NCI-H524 treated with DMSO at 0.1 percent for 48 hours (cell line): Measurements from ENCODE around the gene MYEF2.

ENCODE experiments used
- DNase-seq: peaks from one replicate; lab custom pipeline; 2025; lab: John Stamatoyannopoulos, UW

Gene MYEF2

DNA sequence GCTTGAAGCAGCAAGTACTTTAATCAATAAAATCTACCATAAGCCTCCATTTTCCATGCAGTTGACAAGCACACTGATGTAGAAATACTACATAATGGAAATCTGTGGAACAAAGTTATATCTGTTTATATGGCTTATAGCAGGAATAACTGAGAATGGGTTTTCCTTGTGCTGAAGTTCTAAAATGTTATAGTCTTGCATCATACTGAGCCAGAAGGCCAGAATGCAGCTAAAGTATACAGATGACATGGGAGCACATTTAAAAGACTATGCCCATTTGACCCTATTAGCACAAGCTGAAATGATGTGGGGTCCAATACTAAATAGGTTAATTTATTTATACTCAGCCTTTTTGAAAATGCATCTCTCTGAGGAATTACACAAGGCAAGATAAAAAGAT lies 32.2 kb downstream of the MYEF2 start:
- no peak for DNase-seq

DNA sequence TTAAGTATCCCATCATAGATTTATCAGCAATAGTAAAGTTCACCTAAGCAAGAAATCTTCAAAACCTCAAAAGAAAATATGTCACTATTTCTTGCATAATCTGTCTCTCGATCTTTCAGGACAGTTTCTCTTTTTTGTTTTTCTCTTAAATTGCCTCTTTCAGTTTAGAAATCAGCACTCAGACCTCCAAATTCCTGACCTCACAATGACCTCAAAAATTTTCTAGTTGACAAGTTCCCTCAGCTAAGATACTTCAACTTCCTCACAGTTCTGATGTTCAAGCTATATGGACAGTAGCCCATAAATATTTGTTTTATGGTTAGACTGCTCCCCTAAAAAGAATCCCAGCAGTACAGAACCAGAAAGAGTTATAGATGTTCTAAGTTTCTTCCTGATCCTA lies 33.2 kb downstream of the MYEF2 start:
- no peak for DNase-seq

DNA sequence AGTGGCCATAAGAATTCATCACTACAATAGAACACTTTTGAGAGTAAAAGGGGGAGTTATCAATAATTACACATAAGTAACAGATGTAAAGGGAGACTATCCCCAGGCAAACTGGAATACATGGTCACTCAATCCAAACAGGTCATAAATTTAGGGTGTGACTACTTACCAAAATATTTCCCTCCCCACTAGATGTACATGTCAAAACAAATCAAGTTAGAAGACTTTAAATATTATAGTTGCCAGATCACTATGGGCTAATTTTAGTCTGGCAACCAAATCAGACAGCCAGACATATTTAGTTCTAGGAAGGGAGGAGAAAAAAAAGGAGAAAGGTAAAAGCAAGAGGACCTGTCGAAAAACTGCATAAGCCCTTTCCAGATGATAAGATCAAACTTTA lies 34.2 kb downstream of the MYEF2 start:
- DNase-seq: no peak

DNA sequence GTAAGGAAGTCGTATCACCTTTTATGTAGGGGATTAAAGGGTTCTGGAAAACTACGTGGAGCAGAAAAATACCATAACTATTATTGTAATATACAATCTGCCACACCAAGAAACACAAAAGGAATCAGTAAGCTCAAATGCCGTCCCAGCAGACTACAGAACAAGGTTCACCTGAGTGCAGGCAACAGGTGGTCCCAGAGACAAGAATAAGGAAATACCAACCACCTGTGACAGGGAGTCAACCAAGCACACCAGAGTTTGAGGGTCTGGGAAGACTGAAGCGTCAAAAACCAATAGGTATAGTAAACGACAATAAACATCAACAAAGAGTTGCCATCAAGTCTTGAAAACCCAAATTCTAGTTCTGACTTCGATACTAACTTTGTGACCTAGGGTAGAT lies 45.2 kb downstream of the MYEF2 start:
- no peak for DNase-seq

DNA sequence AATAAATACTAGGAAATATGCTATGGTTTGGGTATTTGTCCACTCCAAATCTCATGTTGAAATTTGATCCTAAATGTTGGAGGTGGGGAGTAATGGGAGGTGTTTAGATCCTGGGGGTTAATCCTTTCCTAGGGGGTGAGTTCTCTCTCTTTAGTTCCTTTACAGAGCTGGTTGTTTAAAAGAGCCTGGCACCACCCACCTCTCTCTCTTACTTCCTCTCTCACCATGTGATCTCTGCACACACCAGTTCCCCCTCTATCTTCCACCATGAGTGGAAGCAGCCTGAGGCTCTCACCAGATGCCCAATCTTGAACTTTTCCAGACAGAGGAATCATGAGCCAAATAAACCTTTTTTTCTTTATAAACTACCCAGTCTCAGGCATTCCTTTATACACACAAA lies 46.8 kb downstream of the MYEF2 start:
- DNase-seq: no peak

DNA sequence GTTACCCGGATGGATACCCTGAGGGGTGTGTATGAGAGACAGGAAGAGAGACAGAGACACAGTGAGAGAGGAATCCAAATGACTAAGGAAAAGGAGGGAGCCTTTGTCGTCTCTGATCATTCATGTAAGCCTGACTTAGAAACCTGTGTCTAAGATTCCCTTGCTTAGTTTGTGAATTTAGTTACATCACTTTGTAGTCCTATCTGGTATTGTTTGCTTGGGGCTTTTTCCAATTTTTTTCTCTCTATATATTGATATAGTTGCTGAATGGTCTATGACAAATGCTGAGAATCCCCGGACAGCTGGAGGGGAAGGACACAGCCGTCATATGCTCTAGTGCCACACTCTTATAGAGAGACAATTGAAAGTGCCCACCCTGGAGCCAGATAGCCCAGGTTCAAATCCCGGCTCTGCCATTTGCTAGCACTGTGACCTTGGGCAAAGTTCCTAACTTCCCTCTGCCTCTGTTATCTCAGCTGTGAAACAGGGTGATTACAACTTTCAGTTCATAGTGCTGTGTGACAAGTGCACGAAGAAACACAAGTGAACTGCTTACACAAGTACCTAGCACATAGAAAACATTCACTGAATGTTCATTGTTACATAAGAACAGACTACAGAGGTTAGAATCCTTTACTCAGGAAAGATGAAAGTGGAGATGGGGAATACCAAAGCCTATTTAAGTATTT lies 51.3 kb downstream of the MYEF2 start:
- no peak for DNase-seq

DNA sequence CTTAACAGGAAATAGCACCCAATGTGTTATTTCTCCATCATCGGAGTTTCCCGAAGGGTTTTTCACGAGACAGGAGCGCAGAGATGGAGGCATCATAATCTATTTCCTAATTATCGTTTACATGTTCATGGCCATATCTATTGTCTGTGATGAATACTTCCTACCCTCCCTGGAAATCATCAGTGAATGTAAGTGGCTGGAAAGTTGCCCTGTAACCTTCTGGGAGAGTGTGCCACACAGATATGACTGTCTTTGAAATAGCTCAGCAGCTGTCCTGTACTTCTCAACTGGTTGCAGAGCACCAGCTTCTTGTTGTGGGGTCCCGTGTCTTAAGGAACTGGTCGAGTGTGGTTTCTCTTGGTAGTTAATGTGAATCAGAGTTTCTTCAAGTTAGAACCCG lies 56.2 kb downstream of the MYEF2 start:
- no peak for DNase-seq

DNA sequence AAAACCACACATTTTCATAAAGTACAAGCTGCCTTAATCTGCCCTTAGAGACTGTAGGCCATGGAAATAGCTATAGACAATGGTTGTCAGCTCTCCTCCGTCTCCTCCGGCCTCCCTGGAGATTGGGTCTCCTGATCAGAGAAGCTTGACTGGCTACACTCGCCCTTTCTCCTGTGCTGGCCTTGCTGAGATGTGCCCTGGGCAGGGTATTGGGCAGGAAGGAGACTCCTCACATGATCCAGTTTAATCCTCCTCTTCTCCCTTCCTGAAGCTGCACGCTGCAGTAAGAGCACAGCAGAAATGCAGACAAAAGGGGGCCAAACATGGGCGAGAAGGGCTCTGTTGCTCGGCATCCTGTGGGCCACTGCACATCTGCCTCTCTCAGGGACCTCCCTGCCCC lies 57.4 kb downstream of the MYEF2 start, which contains the start of gene SLC24A5:
Gene SLC24A5, plus strand, starts transcription at position 246 of the 400 bp plus-strand sequence. Its CDS starts 55 bp downstream, at position 301.
- no peak for DNase-seq

DNA sequence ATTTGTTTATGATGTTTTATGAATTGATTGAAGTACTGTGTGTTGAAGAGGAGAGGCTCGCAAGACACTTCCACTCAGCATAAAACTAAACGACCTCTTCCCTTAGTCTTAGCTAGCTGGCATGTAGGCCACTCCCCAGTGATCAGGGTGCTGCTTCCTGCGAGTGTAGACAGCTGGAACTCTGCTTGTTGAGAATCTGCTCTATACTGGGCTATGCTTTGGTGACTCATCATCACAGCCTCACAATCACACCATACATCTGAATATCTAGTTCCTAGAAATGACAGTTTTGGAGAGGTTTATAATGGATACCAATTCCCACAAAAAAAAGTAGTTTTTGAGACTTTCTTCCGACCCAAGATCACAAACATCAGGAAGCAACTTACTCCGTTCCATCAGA lies 58.8 kb downstream of the MYEF2 start:
- DNase-seq: no peak

DNA sequence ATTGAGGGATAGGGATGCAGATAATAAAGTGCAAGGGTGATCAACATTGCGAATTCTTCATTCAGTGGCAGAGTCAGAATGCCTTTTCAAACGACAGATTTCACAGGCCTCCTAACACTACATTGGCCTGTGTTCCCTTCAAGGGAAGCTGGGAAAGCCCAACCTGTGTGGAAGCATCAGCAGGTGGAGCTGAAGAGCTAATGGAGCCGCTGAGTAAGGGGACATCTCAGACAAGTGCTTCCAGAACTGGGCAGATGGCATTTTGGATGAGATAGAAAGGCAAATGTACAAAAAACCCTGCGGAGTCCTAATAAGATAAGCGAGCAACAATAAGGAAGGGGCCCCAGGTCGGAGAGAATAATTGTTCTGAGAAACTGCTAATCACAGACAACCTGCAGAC lies 65.9 kb downstream of the MYEF2 start:
- DNase-seq: peak; percentile 66

DNA sequence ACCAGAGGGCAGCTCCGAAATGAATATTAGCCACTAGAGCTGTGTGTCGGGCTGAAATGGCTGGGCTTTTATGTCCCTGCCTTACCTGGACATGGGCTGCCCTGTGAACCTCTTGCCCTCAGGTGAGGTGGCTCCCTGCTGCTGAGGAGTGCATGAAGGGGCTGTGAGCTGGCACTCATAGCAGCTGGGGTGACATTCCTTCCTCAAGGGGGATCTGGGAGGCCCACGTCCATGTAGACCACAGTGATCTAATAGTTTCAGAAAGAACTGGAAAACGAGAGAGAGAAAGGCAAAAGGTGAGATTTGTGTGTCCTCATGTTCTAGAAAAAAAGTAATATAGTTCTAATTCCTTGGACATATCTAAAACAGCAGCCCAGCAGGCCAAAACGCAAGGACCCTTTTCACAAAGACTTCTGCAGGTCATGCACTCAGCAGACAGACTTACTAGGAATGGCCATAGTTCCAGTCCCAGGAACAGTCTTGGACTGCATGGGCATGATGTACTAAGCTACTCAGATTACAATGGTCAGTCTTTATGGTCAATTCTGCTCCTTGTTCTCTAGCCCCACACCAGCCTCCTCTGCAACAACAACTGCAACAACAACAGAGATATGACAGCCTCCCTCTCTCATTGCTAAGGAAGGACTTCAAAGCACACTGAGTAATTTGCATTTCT lies 68.1 kb downstream of the MYEF2 start:
- DNase-seq: no peak

DNA sequence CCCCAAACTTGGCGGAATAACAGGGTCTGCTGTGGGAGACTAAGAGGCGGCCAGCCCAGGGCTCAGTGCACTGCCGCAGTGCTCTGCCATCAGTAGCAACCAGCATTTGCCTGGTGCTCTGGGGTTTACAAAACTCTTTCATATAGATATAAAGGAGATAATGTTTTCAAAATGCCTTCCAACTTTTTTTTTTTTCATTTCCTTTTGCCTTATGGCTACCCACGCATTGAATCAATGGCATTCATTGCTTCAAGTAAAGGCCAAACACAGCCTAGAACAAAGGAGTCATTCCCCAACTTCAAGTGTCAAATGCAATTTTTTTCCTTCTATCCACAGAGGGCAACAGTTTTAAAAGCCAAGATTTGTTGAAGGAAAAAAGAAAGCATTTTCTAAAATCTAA lies 68.9 kb downstream of the MYEF2 start:
- DNase-seq: no peak

DNA sequence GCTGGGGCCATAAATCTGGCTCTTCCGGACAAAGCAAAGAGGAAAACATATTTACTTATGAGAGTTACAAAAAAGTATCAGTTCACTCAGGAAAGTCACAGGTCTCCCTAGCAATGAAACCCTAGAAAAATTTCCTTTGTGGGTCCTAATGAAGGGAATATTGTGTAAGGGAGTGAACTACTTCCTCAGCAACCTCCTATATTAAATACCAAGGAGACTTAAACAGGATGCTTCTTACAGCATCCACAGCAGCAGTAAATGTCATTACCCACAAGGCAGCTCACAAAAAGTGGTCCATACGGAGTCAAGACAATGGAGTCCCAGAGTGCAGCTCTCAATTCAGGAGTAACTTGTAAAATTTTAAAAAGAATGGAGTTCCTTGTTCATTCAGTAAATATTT lies 72.2 kb downstream of the MYEF2 start:
- DNase-seq: no peak

DNA sequence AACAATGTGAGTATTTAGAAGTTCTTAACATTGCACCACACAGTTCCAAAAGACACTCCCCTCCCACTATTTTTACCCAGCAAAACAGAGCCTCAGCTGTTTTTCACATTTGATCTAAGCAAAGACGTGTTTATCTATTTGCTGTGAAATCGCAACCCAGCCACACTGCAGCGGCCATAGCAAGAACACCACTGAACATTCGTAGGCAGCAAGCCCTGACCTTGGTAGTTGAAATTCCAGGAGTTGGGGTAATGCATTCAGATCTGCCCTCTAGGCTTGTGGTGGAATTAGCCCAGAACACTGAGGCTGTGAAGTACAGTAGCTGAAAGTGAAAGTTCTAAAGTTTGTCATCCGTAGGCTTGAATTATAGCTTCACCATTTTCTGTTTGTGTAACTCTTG lies 74.4 kb downstream of the MYEF2 start:
- no peak for DNase-seq

DNA sequence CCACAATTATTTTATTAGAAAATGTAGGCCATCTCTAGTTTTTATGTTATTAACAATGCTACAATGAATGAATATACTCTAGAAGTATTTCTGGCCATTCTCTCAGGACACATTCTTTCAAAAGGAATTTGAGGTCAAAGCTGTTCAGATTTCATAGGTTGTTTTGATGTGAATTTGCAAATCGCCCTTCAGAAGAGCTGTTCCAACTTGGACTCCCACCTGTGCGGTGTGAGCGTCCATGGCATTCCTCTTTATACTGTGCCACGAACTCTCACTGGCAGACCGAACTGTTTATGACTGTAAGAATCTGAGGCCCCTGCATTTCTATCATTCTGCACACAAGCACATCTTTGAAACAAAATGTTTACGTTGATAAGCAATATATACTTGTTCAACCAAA lies 75.9 kb downstream of the MYEF2 start:
- no peak for DNase-seq

DNA sequence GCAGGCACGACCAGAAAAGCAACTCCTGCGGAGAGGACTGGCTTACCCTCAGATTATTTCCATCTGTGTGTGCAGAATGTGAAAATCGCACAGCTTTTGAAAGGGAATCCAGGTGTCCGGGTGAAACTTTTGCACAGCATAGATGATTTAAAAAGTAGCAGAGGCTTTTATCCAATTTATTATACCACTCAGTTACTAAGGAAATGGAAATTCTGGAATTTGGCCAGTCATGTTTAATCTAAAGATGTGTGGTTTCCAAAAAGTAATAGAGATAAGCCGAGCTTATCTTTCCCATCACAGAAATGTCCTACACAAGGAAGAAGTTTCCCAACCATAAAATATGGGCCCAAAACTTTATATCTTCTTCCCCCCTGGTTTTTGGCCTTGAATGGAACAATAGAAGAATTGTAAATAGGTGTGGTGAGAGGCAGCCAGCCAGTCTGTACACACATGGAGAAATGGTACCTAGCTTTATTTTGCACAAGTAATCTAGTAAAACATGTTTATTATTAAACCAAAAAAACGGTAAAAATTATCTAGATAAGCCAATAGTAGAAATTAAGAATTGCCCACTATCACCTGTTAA lies 76.6 kb downstream of the MYEF2 start:
- no peak for DNase-seq

DNA sequence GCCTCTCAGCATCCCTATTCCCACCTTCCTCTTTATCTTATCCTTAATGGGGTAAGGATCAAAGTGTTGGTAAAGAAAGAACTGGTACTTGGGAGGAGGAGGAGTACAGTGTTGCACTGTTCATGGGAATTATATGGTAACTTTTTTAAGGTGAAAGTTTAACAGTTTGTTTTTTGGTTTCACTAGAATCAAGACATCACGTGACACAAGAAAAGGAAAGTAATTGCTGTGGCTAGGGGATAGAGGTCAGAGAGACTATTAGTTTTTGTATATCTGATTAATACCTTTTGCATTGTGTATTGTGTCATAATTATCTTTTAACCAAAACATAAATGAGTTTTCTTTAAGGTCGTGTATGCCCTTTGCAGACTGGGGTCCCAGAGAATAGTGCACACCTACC lies 80.8 kb downstream of the MYEF2 start:
- no peak for DNase-seq

DNA sequence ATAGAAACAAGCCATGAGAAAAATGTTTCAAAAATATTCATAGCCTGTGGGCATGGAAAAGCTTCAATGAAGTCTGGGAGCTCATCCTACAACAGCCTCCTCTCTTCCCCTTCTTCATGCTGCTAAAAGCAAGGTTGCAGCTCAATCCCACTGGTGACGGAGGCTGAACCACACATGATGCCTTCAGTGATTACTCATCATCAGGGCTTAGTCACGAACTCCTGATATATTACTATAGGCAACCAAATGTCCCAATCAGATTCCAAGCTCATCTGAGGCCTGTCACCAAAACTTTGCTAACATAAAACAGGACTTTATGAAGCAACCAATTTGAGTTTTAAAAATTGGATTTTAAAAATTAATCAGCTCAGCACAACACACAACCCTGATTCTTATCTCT lies 81.3 kb downstream of the MYEF2 start:
- DNase-seq: no peak

DNA sequence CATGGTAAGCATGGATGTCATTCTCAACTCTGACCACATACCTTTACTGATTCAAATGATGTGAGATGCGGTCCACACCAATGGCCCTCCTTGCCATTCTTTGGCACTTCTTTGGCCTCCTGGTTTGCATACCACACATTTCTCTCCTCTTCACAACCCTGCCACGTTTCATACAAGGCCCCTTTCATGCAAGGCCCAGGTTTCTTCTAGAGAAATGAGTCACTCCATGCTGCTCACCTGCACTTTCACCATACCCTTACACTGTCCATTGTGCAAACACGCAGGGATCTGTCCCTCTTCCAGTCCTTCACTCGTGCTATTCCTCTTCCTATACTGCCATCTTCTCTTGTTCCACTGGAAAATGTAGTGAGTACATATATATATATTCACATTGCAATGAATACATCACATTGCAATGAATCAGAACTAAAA lies 81.7 kb downstream of the MYEF2 start:
- DNase-seq: no peak

DNA sequence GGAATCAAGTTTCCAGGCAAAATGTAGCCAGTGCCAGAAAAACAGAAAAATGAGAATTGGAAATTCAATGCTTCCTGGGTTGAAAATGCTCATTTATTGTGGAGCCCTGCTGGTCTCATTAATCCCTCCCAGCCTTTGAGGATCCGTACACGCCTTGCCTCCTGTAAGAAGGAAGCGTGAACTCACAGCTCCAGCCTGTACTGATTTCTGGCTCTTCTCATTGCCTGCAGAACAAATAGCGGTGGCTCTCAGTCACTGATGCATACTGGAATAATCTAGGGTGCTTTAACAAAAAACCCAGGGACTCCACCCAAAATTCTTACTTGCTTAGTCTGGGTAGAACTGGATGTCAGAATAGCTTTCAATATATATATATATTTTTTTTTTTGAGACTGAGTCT lies 86.6 kb downstream of the MYEF2 start:
- DNase-seq: peak; percentile 63

DNA sequence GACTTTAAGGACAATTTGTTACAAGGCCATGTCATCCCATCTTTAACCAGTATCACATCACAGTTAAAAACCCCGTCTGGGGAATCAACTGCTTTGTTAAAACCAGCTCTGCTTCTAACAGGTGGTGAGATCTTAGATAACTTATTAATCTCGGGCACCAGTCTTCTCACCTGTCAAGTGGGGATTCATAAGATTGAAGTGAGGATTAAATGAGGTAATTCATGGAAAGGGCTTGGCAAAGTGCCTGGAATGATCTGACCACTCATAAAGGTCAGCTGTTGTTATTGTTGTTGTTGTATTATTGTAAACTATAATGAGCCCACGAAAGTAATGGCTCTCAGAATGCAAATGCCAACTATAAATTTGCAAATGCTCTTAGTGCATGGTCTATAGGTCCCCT lies 87.4 kb downstream of the MYEF2 start:
- peak; percentile 92 for DNase-seq

DNA sequence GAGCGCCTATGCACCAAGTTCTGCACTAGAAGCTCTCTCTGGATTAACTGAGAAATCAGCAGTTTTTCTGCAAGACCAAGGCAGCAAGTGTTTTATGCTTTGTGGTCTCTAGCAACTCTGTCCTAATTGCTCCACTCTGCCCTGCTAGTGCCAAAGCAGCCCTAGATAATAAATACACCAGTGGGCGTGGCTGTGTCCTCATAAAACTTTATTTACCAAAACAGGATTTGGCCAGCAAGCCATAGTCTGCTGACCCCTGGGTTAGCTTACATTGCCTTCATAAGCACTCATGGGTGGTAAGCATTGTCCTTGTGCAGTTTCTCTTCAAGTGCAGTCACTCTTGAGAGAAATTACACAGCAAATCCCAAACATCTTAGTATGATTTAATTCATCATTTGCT lies 88.0 kb downstream of the MYEF2 start:
- DNase-seq: no peak

DNA sequence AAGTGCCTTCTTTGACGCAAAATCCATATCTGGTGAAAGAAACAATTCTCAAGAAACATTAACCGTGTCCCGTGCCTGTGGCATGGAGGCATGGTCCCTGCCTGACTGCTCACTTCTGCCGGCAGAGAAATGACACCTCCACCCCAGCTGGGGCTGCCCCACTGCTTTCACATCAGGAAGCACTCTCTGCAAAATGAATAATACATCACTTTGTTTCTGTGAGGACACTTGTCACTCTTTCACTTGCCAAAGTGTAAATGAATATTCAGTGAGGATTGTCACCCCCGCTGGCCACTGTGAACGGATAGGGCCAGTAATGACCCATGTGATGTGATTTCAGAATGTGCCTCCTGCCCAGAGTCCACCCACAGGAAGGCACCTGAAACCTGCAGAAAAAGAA lies 88.4 kb downstream of the MYEF2 start:
- DNase-seq: no peak

DNA sequence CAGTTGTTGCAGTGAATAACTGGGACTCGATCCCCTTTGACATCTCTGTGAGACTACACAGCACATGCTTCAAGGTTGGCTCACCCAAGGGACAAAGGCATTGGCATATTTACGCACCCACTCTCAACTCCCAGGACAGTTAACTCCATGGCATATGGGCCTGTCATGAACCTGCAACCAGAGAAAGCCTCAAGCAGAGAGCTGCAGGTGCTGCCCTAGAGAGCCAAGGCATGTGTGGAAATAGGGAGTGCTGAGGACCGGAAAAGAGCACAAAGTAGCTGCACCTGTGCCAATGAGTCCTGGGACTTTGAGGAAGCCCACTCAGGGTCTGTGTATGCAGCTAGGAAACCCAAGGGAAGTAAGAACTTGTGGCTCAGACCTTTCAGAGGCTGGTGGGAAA lies 90.3 kb downstream of the MYEF2 start:
- DNase-seq: no peak
